ENCODE measurements around the gene NANOGP8.

DNA sequence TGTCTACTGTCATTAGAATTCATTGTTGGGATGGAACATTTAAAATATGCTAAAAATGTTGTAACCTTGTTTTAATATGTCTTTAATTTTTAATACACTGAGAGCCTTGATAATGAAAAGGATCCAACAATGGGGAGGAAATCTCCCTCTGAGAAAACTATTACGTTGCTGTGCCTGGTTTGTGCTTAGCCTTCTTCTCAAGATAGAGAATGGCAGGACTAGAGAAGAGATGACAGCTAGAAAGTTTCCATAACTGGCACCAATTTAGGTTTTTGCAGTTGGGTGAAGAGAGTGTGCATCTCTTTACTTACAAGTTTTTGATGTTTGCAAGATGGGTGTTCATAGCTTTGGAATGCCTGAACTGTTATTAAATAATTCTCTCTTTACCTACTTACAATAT is 42.6 kb upstream of the NANOGP8 start:
- TF ChIP-seq SPI1 (IDR thresholded peaks at IDR 0.05; ENCODE audit: low read depth, low read length) (no peak), POLR2AphosphoS5 (IDR thresholded peaks at IDR 0.05; ENCODE audit: low read depth, low read length) (no peak), TAF1 (IDR thresholded peaks at IDR 0.05; ENCODE audit: low read depth, low read length) (no peak)

Data from GM12891 (cell line).